ENCODE results near the gene BNIP5. TPM values are rescaled to one million over a fixed set of nuclear protein-coding genes. Genes with fewer than 3 reads are reported as not detected.

BNIP5 gene
- total RNA-seq, 1 donor from 2014 or later, result not detected

- intact Hi-C loops (cut with DNase I), result no loop called here
- Histone ChIP-seq H3K4me3 (no peak overlapping the region), H3K27me3 (no peaks in the 10 kb centered on the region), H3K9me3 (no peaks in the 10 kb centered on the region), H3K4me1 (no peaks in the 10 kb centered on the region), H3K36me3 (no peaks in the 10 kb centered on the region), H3K27ac (no peak overlapping the region)
- no peak for TF ChIP-seq CTCF (IDR thresholded peaks at IDR 0.05)
- no peak for DNase-seq (ENCODE audit: low spot score in 2 of 2)
These were observed 17.8 kb downstream of the BNIP5 start for GRCh38 chr6:36318690-36319435.

GRCh38 chr6:36317623-36318022 lies 19.1 kb downstream of the BNIP5 start:
- H3K27ac ChIP-seq, result no peak overlapping the region
- H3K36me3 ChIP-seq, result no peaks in the 10 kb centered on the region
- intact Hi-C loops (cut with DNase I), result no loop called here
- no peak for DNase-seq (ENCODE audit: low spot score in 2 of 2)
- H3K4me3 ChIP-seq, result no peak overlapping the region
- peaks cover 0 to 2% of the 10 kb centered on the region in 2 donors for H3K4me1 ChIP-seq
- no peaks in the 10 kb centered on the region for H3K9me3 ChIP-seq
- no peak for TF ChIP-seq CTCF (IDR thresholded peaks at IDR 0.05)
- H3K27me3 ChIP-seq, result no peaks in the 10 kb centered on the region

- intact Hi-C loops (cut with DNase I), result no loop called here
- Histone ChIP-seq H3K27me3 (no peaks in the 10 kb centered on the region), H3K4me3 (no peak overlapping the region), H3K27ac (no peak overlapping the region), H3K36me3 (no peaks in the 10 kb centered on the region), H3K9me3 (no peaks in the 10 kb centered on the region), H3K4me1 (peaks cover 0 to 2% of the 10 kb centered on the region in 2 donors)
- TF ChIP-seq CTCF (IDR thresholded peaks at IDR 0.05), result no peak
- DNase-seq (ENCODE audit: low spot score in 2 of 2), result no peak
These were observed 20.8 kb downstream of the BNIP5 start for GRCh38 chr6:36315921-36316320.

- Histone ChIP-seq H3K4me1 (peaks cover 0 to 2% of the 10 kb centered on the region in 2 donors), H3K9me3 (no peaks in the 10 kb centered on the region), H3K36me3 (no peaks in the 10 kb centered on the region), H3K4me3 (no peak overlapping the region), H3K27ac (no peak overlapping the region), H3K27me3 (no peaks in the 10 kb centered on the region)
- TF ChIP-seq CTCF (IDR thresholded peaks at IDR 0.05), result no peak
- DNase-seq (ENCODE audit: low spot score in 2 of 2), result no peak
- intact Hi-C loops (cut with DNase I), result no loop called here
These were observed 22.3 kb downstream of the BNIP5 start for GRCh38 chr6:36314221-36315014.

GRCh38 chr6:36313649-36313936 lies 23.1 kb downstream of the BNIP5 start:
- Histone ChIP-seq H3K4me1 (peaks cover 0 to 2% of the 10 kb centered on the region in 2 donors), H3K36me3 (no peaks in the 10 kb centered on the region), H3K27ac (no peak overlapping the region), H3K9me3 (no peaks in the 10 kb centered on the region), H3K27me3 (no peaks in the 10 kb centered on the region), H3K4me3 (no peak overlapping the region)
- no peak for TF ChIP-seq CTCF (IDR thresholded peaks at IDR 0.05)
- DNase-seq (ENCODE audit: low spot score in 2 of 2), result no peak
- intact Hi-C loops (cut with DNase I), result no loop called here
